Thyroid gland (tissue), 4 donors: Measurements from ENCODE around the gene SSPN.

ENCODE experiments used
- POLR2A ChIP-seq, 2 donors: fragments of 450-650 bp; IDR thresholded peaks; one replicate each; pipeline ENCODE4 v1.6.1; 2017; ENCODE audit warnings: antibody characterized with exemption in 2 of 2, mild to moderate bottlenecking in 2 of 2, moderate library complexity in 1 of 2
- TF ChIP-seq, protein P1 (sequence below), 6 experiments: fragments of 200-600 bp in 3 of 6; fragments of 450-650 bp in 3 of 6; sonication (generic) in 3 of 6; IDR thresholded peaks; one replicate each; pipeline ENCODE4 v1.5.1; 2016 to 2019; ENCODE audit warnings: antibody characterized with exemption in 6 of 6, mild to moderate bottlenecking in 2 of 6, inconsistent platforms in 1 of 6, moderate library complexity in 1 of 6

DNA sequence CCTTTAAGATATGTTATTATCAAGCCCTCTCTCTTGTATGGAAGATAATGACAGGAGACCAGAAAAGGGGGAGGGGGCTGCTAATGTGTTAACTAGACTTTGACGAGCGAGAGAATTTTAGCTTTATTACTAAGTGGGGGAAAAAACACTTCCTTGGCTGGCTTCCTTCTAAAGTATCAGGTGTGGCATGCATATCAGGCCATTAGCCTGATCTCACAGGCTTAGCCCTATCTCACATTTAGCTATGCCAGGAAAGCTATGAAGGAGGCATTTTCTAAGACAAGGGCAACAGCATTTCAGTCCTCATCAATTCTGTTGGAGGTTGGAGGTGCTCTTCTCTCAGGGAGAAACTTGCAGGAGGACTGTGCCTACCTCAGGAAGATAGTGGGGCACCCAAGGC lies 9.9 kb downstream of the SSPN start:
- TF ChIP-seq POLR2A (IDR thresholded peaks at IDR 0.05), result no peak
- TF ChIP-seq, protein P1, sequence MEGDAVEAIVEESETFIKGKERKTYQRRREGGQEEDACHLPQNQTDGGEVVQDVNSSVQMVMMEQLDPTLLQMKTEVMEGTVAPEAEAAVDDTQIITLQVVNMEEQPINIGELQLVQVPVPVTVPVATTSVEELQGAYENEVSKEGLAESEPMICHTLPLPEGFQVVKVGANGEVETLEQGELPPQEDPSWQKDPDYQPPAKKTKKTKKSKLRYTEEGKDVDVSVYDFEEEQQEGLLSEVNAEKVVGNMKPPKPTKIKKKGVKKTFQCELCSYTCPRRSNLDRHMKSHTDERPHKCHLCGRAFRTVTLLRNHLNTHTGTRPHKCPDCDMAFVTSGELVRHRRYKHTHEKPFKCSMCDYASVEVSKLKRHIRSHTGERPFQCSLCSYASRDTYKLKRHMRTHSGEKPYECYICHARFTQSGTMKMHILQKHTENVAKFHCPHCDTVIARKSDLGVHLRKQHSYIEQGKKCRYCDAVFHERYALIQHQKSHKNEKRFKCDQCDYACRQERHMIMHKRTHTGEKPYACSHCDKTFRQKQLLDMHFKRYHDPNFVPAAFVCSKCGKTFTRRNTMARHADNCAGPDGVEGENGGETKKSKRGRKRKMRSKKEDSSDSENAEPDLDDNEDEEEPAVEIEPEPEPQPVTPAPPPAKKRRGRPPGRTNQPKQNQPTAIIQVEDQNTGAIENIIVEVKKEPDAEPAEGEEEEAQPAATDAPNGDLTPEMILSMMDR (IDR thresholded peaks at IDR 0.05), result no peak
